GM19452 (cell line): Measurements from ENCODE around the gene HOXB6.

Experiments
- ATAC-seq: cut with Tn5 transposase; IDR thresholded peaks from one replicate; pipeline ENCODE4 v1.9.1; 2021; ENCODE audit not compliant: unreplicated experiment

The HOXB6 gene

GRCh38 chr17:48636177-48637018 is 31.6 kb upstream of the HOXB6 start:
- ATAC-seq, result no peak

- no peak for ATAC-seq
Measured at GRCh38 chr17:48634493-48635208, 29.9 kb upstream of the HOXB6 start.

- ATAC-seq, result no peak
Measured at GRCh38 chr17:48633266-48633677, 28.5 kb upstream of the HOXB6 start.

- no peak for ATAC-seq
Measured at GRCh38 chr17:48632579-48633265, 27.9 kb upstream of the HOXB6 start.

DNA sequence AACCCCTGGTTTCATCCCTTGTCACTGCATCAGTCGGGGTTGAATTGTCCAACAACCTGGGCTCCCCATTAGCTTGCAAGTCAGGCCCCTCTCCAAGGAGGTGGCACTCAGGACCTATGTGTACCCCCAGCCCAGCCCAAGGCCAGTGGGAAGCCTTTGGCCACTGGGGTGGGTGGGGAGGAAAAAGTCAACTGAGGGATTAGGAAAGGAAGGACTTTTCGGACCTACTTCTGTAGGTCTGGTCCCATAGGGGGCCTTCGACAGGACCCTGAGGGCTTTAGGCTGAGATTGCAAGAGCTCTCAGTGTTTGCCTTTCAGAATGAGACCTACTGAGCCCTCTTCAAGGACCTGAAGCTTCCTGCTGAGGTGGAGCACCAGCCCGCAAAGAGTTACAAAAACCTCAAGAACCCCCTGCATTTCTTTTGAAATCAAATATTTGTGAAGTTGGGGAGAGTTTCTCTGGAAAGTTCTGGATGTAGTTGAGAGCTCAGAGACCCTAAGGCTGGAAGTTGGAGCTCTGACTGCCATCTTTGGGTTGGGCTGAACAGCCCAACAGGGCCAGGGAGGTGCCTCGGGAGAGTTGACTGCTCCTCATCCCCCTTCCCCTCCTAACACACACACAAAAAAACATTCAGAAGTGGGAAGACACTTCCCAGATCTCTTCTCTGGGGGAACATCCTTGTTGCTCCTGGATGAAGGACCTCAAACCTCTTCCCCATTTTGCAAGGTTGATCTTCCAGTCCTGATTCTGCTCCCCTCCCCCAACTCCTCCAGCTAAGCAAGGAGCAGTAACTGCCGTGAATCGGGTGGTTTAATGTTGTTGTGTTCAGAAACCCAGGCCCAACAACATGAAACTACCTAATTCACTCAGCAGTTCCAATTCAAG is 27.1 kb upstream of the HOXB6 start:
- ATAC-seq, result no peak

DNA sequence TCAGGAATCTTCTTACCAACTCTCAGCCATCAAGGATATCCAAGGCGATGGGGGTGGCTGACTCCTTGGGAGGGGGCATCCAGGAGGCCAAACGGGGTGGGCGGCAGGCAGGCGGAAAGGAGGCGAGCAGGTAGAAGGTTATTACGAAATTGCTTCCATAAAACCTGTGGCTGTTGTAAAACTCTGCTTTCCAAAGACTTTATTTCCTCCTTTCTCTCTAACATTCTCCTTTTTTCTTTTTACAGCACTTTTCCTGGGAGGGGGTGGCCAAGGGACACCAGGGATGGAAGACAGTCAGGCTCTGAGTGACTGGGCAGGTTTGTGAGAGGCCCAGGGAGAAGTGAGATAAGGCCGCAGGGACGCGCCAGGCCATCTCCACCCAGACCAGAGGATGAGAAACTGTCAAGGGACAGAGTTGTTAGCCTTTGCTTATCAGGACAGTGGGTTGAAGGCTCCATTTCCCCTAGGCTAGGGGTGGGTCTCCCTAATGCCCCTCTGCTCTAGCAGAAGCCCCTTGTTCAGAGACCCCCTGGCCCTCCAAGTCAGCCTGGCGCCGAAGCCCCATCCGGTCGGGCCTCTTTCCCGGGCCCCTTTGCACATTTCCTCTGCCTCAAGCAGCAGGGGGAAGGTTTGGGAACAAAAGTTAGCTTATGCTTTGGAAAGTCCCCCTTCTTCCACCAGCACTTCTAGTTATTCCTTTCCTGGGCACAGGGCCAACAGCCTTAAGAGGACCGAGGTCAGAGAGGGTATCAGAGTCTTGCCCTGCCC is 26.3 kb upstream of the HOXB6 start:
- no peak for ATAC-seq

- no peak for ATAC-seq
Measured at GRCh38 chr17:48630009-48630924, 25.5 kb upstream of the HOXB6 start.

DNA sequence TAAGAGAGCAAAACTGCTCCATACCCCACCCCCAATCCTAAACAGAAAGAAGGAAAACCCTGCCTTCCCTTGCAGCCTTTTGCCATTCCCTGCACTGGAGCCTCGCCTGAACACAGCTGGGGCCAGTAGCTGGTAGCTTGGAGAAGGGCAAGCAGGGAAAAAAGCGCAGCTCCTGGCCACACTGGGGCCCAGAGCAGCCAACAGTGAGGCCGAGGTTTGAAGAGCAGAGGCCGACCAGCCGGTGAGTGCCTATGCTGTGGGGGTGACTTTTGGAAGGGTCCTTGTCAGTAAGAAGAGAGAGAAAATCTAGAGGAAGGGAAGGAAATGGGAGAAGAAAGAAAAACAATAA is 24.6 kb upstream of the HOXB6 start:
- no peak for ATAC-seq

DNA sequence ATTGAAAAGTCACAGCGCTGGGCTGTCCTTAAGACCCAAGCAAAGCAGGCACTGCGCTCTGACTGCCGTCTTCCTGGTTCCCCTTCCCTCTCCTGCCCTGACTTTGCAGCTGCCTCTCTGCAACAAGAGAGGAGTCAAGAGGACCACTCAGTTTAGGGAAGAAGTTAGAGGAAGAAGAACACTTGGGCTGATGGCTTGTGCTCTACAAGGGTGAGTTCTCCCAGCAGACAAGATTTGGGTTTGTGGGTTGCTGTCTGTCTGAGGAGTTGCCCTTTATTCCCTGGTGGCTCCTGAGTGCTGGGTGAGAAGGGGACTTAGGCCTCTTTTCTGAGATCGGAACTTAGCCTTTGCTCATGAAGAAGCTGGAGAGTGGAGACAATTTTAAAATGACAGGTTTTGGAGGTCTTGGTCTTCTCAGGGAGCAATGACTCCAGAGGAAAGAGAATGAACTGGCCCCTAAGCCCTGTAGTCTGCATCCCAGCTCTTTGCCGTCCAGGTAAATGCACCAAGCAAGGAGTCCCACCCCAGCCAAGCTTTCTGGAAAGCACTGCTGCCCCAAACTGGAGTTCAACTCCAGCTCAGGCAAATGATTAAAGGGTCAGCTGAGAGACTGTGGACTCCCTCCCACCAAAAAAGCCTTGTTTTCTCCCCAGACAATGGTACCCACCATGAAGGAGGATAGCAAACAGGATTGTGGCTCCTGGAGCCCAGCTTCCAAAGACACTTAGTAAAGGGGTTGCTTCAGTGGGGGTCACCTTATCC is 24.0 kb upstream of the HOXB6 start:
- ATAC-seq, result no peak

GRCh38 chr17:48627623-48628521 is 23.1 kb upstream of the HOXB6 start:
- no peak for ATAC-seq

- no peak for ATAC-seq
Measured at GRCh38 chr17:48627118-48627597, 22.4 kb upstream of the HOXB6 start.

DNA sequence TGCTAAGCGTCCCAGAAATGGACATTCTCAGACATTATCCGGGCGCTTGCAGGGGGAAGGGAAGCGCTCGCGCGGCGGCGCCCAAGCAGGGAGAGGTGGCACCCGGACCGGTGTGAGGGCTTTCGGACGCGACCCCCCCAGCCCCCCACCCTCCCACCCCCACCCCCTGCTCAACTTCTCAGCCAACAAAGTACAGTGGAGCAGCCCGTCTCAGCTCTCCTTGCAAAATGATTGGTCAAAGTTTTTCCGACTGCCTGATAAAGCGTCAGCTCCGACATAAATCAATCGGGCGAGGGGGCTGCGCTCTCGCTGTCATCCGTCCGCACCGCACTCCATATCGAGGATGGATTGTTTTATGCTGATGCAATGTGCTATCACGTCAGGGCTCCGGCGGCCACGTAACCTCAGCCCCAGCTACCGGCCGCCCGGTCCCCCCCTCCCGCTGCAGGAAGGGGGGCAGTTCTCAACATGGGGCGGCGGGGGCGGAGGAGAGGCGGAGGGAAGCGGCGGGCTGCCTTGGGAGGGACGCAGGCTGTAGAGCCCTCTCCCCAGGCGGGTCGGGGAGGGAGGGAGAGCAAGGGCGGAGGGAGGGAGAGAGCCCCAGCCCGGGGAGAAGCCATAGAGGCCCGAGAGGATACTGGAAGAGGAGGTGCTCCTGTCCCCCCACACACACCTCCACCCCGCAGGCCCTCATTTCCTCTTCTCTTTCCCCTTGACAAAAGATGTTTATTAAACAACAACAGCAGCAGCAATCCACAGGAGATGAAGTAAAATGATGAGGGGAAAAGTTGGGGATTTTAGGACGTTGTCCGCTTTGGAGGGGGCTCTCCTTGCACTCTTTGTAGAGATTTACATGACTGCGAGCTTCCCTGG is 21.7 kb upstream of the HOXB6 start, which contains the start of gene HOXB9:
HOXB9 (minus strand) TSS at position 114 of the 873 bp plus-strand sequence; CDS start at position 25, 89 bp downstream.
- ATAC-seq, result no peak

GRCh38 chr17:48625495-48626244 is 20.9 kb upstream of the HOXB6 start:
- ATAC-seq, result no peak

DNA sequence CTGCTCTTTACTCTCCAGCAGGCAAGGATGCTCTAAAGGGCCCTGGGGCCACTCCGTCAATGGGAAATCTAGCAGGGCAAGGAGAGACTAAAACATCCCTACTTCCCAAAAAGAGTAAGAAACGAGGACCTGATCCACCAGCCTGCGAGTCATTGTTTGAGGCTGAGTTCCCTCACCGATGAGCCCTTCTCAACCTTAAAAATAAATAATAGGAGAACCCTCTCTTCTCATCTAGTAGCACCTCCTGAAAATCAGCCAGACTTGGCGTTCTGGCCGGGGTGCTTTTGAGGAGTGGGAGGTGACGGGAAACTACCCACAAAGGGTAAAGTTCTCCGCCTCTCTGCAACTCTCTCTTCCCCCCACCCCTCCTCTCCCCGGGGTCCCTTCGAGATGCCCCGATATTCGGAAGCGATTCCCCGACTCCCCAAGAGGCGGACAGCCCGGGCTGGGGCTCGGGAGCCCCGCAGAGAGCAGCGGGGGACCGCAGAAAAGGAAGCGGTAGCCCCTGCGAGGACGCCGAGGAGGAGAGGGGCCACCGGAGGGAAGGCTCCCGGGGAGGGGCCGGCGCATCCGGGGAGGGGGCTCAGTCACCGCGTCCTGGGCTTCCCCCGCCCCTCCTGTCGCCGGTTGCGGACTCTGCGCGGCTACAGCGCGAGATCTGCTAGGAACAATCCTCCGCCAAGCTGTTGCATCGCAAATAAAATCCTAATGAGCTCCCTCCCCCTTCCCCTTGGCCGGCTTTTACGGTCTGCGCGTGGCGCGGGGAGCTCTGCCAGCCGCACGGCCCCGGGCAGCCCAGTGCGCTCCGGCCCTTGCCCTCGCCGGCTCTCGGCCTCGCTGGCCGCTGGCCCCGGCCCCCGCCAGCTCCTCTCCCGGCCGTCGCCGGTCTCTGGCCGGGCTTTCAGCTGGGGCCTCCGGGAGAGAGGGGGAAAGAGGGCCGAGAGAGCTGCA is 20.0 kb upstream of the HOXB6 start:
- no peak for ATAC-seq
